Stimulated activated CD8-positive, alpha-beta memory T cell treated with anti-CD3 and anti-CD28 coated beads, Interleukin-2, amount 100 ng/mL, for 1 hour (primary cell): Measurements from ENCODE around the gene VWA1.
"Not testable (repeated sequence)": the region's sequence is repeated elsewhere in the genome, so short reads cannot be mapped to it uniquely, and the experiment has no call there.

Source experiments
- DNase-seq, 2 donors: peaks; one replicate each; pipeline ENCODE4 v3.0.0-alpha.2; 2020; ENCODE audit warnings: low read depth in 2 of 2

Gene VWA1

GRCh38 chr1:1459156-1459555 is 23.7 kb downstream of the VWA1 start:
- DNase-seq: not testable (repeated sequence)

- not testable (repeated sequence) for DNase-seq
Measured at GRCh38 chr1:1459711-1460110, 24.2 kb downstream of the VWA1 start.

- no peak for DNase-seq
Measured at GRCh38 chr1:1460540-1461130, 25.1 kb downstream of the VWA1 start.

GRCh38 chr1:1461721-1462317 is 26.3 kb downstream of the VWA1 start:
- no peak for DNase-seq

- DNase-seq: no peak
Measured at GRCh38 chr1:1462318-1462966, 27.0 kb downstream of the VWA1 start.

- no peak for DNase-seq
Measured at GRCh38 chr1:1463312-1463711, 27.8 kb downstream of the VWA1 start.

GRCh38 chr1:1468196-1468985 is 32.9 kb downstream of the VWA1 start:
- not testable (repeated sequence) for DNase-seq

- DNase-seq: no peak
Measured at GRCh38 chr1:1470626-1471388, 35.3 kb downstream of the VWA1 start.

- DNase-seq: peak; percentile 77 to 83
Measured at GRCh38 chr1:1471389-1472052, 36.0 kb downstream of the VWA1 start, which contains the start of gene ATAD3B. ATAD3B (plus strand) TSS chr1:1471765; CDS start chr1:1471885, 120 bp downstream.

- not testable (repeated sequence) for DNase-seq
Measured at GRCh38 chr1:1472053-1472876, 36.8 kb downstream of the VWA1 start.

- DNase-seq: not testable (repeated sequence)
Measured at GRCh38 chr1:1476011-1476410, 40.5 kb downstream of the VWA1 start.

- DNase-seq: no peak
Measured at GRCh38 chr1:1477206-1477605, 41.7 kb downstream of the VWA1 start.

GRCh38 chr1:1479547-1480487 is 44.3 kb downstream of the VWA1 start:
- no peak for DNase-seq

- DNase-seq: not testable (repeated sequence)
Measured at GRCh38 chr1:1480488-1480867, 45.0 kb downstream of the VWA1 start.

- not testable (repeated sequence) for DNase-seq
Measured at GRCh38 chr1:1481811-1482210, 46.3 kb downstream of the VWA1 start.

GRCh38 chr1:1482856-1483255 is 47.4 kb downstream of the VWA1 start:
- DNase-seq: no peak

GRCh38 chr1:1483714-1484113 is 48.2 kb downstream of the VWA1 start:
- no peak for DNase-seq

- DNase-seq: not testable (repeated sequence)
Measured at GRCh38 chr1:1484976-1485750, 49.7 kb downstream of the VWA1 start.
